Neural cell (in vitro differentiated cells): Measurements from ENCODE around the gene TNFAIP8.
"Not testable (repeated sequence)": the region's sequence is repeated elsewhere in the genome, so short reads cannot be mapped to it uniquely, and the experiment has no call there.

Experiments used
- EP300 ChIP-seq: fragments of 450-650 bp; conservative IDR thresholded peaks from 2 replicates; pipeline ENCODE4 v1.6.1; 2014; ENCODE audit warnings: antibody characterized with exemption, mild to moderate bottlenecking, moderate library complexity; ENCODE audit not compliant: poor library complexity, severe bottlenecking
- EZH2 ChIP-seq: fragments of 200-600, 300-800 bp; shearing (Covaris generic), sonication (generic); IDR thresholded peaks from 2 replicates; pipeline ENCODE4 v1.6.1; 2014; ENCODE audit warnings: antibody characterized with exemption, low read length, borderline replicate concordance, mild to moderate bottlenecking; ENCODE audit not compliant: insufficient read depth, poor library complexity, severe bottlenecking
- MXI1 ChIP-seq: fragments of 450-650 bp; conservative IDR thresholded peaks from 2 replicates; pipeline ENCODE4 v1.6.1; 2014; ENCODE audit warnings: antibody characterized with exemption, mild to moderate bottlenecking; ENCODE audit not compliant: poor library complexity, severe bottlenecking
- POLR2AphosphoS5 ChIP-seq: IDR thresholded peaks from 2 replicates; pipeline ENCODE4 v1.6.1; 2012
- RAD21 ChIP-seq: fragments of 450-650 bp; conservative IDR thresholded peaks from 2 replicates; pipeline ENCODE4 v1.6.1; 2014; ENCODE audit warnings: antibody characterized with exemption, mild to moderate bottlenecking, moderate library complexity
- SMC3 ChIP-seq: fragments of 450-650 bp; conservative IDR thresholded peaks from 2 replicates; pipeline ENCODE4 v1.6.1; 2014; ENCODE audit warnings: antibody characterized with exemption, mild to moderate bottlenecking, moderate library complexity; ENCODE audit not compliant: poor library complexity
- TF ChIP-seq, protein P1 (sequence below): fragments of 450-650 bp; IDR thresholded peaks from 2 replicates; pipeline ENCODE4 v1.5.1; 2014; ENCODE audit warnings: antibody characterized with exemption, mild to moderate bottlenecking, moderate library complexity; ENCODE audit not compliant: poor library complexity, severe bottlenecking
- TF ChIP-seq, protein P2 (sequence below): IDR thresholded peaks from 2 replicates; pipeline ENCODE4 v1.6.1; 2012; ENCODE audit warnings: borderline replicate concordance

DNA sequence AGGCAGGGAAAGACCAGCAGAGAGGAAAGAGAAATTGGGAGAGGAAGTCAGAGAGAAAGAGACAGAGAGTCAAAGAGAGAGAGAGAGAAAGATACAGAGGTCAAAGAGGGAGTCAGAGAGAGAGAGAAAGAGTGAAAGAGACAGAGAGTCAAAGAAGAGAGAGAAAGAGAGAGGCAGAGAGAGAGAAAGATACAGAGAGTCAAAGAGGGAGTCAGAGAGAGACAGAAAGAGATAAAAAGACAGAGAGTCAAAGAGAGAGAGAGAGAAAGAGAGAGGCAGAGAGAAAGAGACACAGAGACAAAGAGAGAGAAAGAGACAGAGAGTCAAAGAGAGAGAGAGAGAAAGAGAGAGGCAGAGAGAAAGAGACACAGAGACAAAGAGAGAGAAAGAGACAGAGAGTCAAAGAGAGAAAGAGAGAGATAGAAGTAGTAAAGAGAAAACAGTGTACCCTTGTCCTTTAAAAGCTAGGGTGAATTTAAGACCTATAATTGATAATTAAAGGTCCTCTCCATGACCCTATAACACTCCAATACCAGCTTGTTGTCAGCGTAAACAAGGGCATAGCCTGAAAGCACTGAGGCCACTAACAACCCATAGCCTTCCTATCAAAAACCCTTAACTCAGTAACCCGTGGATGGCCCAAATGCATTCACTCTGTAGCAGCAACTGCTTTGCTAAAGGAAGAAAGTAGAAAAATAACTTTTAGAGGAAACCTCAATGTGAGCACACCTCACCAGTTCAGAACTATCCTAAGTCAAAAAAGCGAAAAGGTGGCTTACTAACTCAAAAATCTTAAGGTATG, 82.2 kb downstream of the TNFAIP8 start:
- not testable (repeated sequence) for TF ChIP-seq EP300, RAD21, EZH2, SMC3, POLR2AphosphoS5, MXI1
- TF ChIP-seq, protein P1, sequence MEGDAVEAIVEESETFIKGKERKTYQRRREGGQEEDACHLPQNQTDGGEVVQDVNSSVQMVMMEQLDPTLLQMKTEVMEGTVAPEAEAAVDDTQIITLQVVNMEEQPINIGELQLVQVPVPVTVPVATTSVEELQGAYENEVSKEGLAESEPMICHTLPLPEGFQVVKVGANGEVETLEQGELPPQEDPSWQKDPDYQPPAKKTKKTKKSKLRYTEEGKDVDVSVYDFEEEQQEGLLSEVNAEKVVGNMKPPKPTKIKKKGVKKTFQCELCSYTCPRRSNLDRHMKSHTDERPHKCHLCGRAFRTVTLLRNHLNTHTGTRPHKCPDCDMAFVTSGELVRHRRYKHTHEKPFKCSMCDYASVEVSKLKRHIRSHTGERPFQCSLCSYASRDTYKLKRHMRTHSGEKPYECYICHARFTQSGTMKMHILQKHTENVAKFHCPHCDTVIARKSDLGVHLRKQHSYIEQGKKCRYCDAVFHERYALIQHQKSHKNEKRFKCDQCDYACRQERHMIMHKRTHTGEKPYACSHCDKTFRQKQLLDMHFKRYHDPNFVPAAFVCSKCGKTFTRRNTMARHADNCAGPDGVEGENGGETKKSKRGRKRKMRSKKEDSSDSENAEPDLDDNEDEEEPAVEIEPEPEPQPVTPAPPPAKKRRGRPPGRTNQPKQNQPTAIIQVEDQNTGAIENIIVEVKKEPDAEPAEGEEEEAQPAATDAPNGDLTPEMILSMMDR, result not testable (repeated sequence)
- TF ChIP-seq, protein P2, sequence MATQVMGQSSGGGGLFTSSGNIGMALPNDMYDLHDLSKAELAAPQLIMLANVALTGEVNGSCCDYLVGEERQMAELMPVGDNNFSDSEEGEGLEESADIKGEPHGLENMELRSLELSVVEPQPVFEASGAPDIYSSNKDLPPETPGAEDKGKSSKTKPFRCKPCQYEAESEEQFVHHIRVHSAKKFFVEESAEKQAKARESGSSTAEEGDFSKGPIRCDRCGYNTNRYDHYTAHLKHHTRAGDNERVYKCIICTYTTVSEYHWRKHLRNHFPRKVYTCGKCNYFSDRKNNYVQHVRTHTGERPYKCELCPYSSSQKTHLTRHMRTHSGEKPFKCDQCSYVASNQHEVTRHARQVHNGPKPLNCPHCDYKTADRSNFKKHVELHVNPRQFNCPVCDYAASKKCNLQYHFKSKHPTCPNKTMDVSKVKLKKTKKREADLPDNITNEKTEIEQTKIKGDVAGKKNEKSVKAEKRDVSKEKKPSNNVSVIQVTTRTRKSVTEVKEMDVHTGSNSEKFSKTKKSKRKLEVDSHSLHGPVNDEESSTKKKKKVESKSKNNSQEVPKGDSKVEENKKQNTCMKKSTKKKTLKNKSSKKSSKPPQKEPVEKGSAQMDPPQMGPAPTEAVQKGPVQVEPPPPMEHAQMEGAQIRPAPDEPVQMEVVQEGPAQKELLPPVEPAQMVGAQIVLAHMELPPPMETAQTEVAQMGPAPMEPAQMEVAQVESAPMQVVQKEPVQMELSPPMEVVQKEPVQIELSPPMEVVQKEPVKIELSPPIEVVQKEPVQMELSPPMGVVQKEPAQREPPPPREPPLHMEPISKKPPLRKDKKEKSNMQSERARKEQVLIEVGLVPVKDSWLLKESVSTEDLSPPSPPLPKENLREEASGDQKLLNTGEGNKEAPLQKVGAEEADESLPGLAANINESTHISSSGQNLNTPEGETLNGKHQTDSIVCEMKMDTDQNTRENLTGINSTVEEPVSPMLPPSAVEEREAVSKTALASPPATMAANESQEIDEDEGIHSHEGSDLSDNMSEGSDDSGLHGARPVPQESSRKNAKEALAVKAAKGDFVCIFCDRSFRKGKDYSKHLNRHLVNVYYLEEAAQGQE, result not testable (repeated sequence)
